Measurements from ENCODE around the gene FLNB.

GRCh38 chr3:57982561-57983243 is 25.5 kb upstream of the FLNB start:
- TF ChIP-seq CTCF (IDR thresholded peaks at IDR 0.05), result no peak
- TF ChIP-seq POLR2A (IDR thresholded peaks at IDR 0.05), result no peak

Data from Peyer's patch (tissue), 4 donors.